NCI-H2107 treated with DMSO at 0.1 percent for 48 hours (cell line): ENCODE data around the gene FHIP2A.
"Not testable (repeated sequence)": the region's sequence is repeated elsewhere in the genome, so short reads cannot be mapped to it uniquely, and the experiment has no call there.

Source experiments
- DNase-seq: peaks from one replicate; lab custom pipeline; 2025; ENCODE audit not compliant: unreplicated experiment; lab: John Stamatoyannopoulos, UW

Gene FHIP2A

GRCh38 chr10:114811862-114812261 lies 9.7 kb upstream of the FHIP2A start:
- no peak for DNase-seq

- DNase-seq: no peak
Measured at GRCh38 chr10:114815791-114816190, 5.8 kb upstream of the FHIP2A start.

- no peak for DNase-seq
Measured at GRCh38 chr10:114816308-114816707, 5.3 kb upstream of the FHIP2A start.

GRCh38 chr10:114819322-114819721 lies 2.3 kb upstream of the FHIP2A start:
- no peak for DNase-seq

- DNase-seq: no peak
Measured at GRCh38 chr10:114821915-114822443, 399 bp downstream of the FHIP2A start.

- DNase-seq: peak; percentile 1
Measured at GRCh38 chr10:114822444-114823076, 980 bp downstream of the FHIP2A start.

- DNase-seq: peak; percentile 1
Measured at GRCh38 chr10:114823077-114823463, 1.5 kb downstream of the FHIP2A start.

GRCh38 chr10:114824391-114824790 lies 2.8 kb downstream of the FHIP2A start:
- no peak for DNase-seq

GRCh38 chr10:114825513-114826253 lies 4.1 kb downstream of the FHIP2A start:
- DNase-seq: no peak

- DNase-seq: no peak
Measured at GRCh38 chr10:114829160-114829909, 7.8 kb downstream of the FHIP2A start.

- no peak for DNase-seq
Measured at GRCh38 chr10:114831186-114831867, 9.7 kb downstream of the FHIP2A start.

GRCh38 chr10:114837690-114838089 lies 16.1 kb downstream of the FHIP2A start:
- no peak for DNase-seq

GRCh38 chr10:114839901-114840300 lies 18.3 kb downstream of the FHIP2A start:
- no peak for DNase-seq

GRCh38 chr10:114845978-114846693 lies 24.6 kb downstream of the FHIP2A start:
- DNase-seq: no peak

GRCh38 chr10:114847517-114847916 lies 25.9 kb downstream of the FHIP2A start:
- not testable (repeated sequence) for DNase-seq

GRCh38 chr10:114849674-114850073 lies 28.1 kb downstream of the FHIP2A start:
- DNase-seq: no peak

GRCh38 chr10:114850126-114850525 lies 28.5 kb downstream of the FHIP2A start:
- no peak for DNase-seq

- DNase-seq: no peak
Measured at GRCh38 chr10:114851336-114851735, 29.8 kb downstream of the FHIP2A start.

- DNase-seq: no peak
Measured at GRCh38 chr10:114852197-114852596, 30.6 kb downstream of the FHIP2A start.

GRCh38 chr10:114854906-114855305 lies 33.3 kb downstream of the FHIP2A start:
- no peak for DNase-seq
